Endometrium (tissue), 2 donors: ENCODE results near the gene C16orf90.

ENCODE experiments used
- FAIRE-seq: peaks from 2 replicates; lab custom pipeline; 2012; peaks lifted over from hg19 to GRCh38; lab: Jason Lieb, UNC
- donor health status: control.
- donor health status: control.

The C16orf90 gene

DNA sequence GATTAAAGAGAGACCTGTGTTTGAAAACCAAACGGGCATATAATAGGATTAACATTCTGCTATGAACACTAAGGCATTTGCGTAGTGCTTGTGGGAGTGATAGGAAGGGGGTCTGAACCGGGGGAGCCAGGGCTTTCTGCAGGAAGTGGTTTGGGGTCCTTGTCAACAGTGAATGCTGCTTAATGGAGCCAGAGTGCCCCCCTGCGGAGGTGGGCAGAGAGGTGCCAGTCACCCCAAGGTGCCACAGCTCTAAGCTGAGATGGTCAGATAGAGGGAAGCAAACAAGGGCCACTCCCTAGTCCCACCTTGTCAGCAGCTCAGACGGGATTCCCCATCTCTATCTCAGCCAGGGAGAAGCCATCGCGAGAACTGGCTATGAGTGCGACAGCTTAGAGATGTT lies 34.1 kb downstream of the C16orf90 start:
- no peak for FAIRE-seq

DNA sequence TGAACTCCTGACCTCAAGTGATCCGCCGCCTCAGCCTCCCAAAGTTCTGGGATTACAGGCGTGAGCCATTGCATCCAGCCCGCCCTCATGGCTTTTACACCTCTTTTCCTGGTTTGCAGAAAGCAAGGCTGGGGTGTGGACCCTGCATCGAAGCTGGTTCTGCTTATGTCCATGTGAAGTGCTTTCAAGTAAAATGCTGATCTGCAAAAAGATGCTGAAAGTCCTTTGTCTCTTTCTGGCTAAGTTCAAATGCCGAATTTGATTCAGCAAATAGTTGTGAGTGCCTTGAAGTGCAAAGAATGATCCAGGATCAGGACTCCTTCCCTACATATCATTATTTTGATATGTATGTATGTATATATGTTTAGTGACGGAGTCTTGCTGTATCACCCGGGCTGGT lies 34.7 kb downstream of the C16orf90 start:
- no peak for FAIRE-seq

DNA sequence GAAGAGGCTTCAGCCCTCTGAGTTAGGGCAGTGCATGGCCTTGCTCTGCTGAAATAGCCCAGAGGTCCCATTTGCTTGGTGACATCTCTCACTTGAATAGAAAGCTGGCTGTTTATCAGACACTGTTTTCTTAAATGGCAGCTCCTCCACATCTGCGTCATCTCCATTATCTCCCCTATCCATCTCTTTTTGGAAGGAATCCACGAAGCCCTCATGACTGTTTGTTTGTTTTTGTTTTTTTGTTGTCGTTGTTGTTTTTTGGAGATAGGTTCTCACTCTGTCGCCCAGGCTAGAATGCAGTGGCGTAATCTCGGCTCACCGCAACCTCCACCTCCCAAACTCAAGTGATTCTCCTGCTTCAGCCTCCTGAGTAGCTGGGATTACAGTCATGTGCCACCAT lies 35.2 kb downstream of the C16orf90 start:
- peak; percentile 23 for FAIRE-seq

DNA sequence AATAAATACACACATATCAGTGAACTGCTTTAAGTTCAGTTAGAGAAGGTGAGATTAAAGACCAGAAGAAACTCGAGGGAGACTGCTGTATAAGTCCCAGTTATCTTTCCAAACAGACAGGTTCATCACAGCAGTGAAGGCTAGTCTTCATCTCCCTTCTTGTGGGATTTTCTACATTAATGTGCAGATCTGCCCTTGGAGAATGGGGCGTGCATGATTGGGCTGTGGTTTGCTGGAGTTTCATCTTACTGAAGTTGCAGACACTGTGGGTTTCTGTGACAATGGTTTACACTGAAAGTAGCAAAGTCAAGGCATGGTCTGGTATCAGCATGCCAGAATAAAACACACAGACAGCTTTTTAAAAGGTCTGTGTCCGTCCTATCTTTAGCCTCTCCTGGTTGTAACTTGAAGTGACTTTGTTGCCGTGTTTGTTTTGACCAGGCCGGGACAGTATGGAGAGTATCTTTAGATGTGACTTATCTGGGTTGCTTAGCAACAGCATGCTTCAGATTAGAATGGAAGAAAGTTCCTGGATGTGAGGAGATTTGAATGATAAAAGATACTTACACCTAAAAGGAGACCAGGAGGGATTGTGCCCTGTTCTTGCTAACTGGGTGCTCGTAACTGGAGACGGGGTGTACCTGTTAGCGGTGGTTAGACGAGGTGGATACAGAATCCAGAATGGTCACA lies 35.7 kb downstream of the C16orf90 start:
- no peak for FAIRE-seq

DNA sequence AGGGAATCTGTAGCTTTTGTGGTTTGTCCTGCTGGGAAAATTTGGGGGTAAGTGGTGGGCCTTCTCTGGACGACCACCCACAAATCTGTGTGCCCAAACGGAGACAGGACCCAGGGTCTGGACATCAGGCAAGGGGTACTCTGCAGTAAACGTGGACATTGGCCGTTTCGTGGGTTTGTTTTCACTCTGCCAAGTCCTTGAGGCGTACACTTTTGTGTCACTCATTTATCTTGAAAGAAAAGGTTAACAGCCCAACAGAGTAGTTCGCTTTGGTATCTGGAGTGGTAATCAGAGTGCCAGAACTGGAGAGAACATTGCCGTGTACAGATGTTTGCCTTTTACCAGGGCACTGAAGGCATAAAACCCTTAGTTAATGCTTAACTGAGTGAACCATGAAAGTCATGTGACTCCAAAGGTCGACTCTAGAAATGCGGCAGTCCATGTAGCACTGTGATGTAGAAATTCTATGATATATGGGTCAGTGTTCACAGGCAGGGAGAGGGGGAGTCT lies 36.4 kb downstream of the C16orf90 start:
- FAIRE-seq: no peak

DNA sequence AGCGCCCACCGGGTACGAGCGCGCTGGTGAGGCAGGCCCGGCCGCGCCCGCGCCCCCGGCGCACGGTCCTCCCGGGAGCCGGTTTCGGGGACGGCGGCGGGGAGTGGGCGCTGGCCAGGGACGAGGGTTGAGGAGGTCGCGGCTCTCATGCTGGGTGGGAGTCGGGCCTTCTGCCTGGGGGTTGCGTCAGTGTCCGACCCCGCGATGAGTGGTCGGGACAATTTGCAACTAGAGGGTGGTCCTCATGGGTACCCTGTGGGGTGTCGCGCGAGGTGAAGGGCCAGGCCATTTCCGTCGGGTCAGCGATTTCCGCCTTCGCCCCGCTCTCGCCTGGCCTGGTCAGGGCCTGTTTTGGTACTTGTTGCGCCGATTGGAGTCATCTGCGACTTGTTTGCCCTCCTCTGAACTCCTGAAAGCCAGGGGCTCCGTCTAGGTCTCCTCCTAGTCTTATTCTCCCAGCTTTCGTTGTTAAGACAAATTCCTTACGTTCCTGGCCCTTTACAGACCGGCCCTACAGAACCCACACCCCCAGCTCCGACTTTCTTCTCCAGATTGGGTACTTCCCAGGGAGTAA lies 36.9 kb downstream of the C16orf90 start:
- no peak for FAIRE-seq

DNA sequence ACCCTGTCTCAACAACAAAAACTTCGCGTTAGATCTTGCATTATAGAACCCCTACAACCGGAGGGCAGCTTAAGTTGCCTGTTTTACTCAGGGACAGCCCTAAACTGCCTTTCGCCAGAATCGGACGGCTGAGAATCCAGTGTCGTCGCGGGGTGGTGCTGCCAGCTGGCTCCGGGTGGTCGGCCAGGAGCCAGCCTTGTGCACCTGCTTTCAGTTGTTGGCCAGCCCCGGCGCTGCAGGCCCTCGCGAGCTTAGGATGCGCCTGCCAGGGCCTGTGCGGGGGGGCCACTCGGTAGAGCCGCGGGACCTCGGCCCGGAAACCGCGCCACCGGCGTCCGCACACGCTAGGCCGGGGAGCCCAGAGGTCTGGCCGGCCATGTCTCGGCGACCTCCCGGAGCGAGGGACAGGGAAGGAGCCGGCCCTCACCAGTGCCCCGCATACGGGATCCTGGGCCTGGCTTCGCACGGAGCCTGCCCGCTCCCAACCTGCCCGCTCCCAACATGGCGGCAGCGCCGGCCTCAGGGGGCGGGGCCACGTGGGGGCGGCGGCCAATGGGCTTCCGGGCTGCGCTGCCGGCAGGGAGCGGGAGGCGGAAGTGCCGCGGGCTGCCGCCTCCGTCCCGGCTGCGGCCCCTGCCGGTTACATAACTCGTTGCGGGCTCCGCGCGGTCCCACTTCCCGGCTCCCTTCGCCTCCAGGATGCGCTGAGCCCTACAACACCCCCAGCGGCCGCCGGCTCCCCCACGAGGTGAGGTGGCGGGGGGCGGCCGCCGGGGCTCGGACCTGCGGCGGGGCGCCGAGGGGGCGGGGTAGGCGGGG lies 37.6 kb downstream of the C16orf90 start:
- no peak for FAIRE-seq

DNA sequence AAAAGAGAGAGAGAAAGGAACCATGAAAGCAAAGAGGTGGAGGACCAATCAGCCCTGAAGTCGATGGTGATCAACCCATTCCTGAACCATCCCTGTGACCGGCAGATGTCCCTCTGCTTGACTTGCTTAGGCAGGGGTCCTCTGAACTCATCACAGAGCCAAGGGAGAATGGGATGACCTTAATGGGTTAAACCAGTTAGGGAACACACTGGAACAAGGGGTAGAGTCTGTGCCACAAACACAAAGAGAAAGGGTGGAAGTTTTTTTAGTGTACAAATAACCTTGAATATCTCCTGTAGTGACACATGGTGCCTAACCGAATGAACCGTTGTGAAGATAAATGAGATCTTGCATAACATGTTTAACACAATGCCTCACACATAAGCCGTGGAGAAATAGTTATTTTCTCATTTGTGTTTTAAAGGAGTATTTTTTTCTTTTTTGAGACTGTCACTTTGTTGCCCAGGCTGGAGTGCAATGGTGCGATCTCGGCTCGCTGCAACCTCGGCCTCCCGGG lies 40.6 kb downstream of the C16orf90 start:
- no peak for FAIRE-seq

DNA sequence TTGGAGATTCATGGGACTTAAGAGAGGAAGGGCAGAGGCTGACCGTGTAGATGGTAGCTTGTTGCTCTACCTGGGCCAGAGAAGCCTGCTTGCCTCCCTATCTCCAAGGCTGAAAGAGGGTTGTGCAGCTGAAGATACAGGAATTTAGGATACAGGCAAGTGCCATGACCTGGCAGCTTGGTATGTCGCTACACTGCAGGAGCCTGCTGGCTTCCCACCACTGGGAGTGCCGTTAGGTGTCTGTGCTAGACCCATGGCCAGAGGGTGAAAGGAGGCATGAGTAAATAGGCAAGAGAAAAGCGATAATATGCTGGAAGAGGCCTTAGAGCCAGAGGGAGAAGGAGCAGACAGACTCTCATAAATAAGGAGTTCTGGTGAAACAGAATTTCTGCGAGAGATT lies 41.2 kb downstream of the C16orf90 start:
- no peak for FAIRE-seq

DNA sequence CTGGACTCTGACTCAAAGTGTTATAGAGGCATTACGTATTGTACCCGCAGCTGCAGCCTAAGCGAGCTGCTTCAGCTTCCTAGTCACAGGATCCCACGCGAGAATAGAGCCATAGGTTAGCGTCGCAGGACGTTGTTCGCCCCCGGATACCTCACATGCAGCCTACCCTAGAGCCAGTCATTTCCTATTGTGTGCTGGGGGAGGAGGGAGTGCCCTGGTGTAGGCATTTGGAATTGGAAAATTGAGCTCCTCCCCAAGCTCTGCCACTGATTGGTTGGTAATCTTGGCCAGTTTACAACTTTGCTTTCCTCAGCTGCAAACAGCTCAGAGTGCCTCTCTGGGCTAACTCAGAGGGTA lies 51.3 kb downstream of the C16orf90 start:
- no peak for FAIRE-seq
